MG63 (cell line): ENCODE data around the gene COL27A1. TPM values are rescaled to one million over a fixed set of nuclear protein-coding genes. Genes with fewer than 3 reads are reported as not detected.

Source experiments
- DNase-seq: peaks from one replicate; pipeline ENCODE4 v3.0.0-alpha.2; 2020
- H3K27me3 ChIP-seq: fragments of 250-450 bp; sonication (Bioruptor Pico); 2 replicates; pipeline ENCODE4 v1.5.1; 2020; ENCODE audit warnings: mild to moderate bottlenecking, moderate library complexity
- H3K36me3 ChIP-seq: fragments of 250-450 bp; sonication (Bioruptor Pico); 2 replicates; pipeline ENCODE4 v1.5.1; 2020; ENCODE audit warnings: mild to moderate bottlenecking, moderate library complexity
- H3K4me3 ChIP-seq: fragments of 250-450 bp; sonication (Bioruptor Pico); 2 replicates; pipeline ENCODE4 v1.5.1; 2020; ENCODE audit warnings: mild to moderate bottlenecking, moderate library complexity
- H3K9me3 ChIP-seq: fragments of 250-450 bp; sonication (Bioruptor Pico); 2 replicates; pipeline ENCODE4 v1.5.1; 2020; ENCODE audit warnings: mild to moderate bottlenecking, moderate library complexity
- total RNA-seq: library from RNA; depleted of rRNA; stranded (reverse); fragments of >200 nt; shearing (Covaris generic); gene quantifications from 2 replicates; pipeline ENCODE4 v1.2.3, GENCODE V29; 2014; ENCODE audit warnings: low replicate concordance

Gene COL27A1
- total RNA-seq, 1 experiment from 2014 or later = 1.3 TPM

DNA sequence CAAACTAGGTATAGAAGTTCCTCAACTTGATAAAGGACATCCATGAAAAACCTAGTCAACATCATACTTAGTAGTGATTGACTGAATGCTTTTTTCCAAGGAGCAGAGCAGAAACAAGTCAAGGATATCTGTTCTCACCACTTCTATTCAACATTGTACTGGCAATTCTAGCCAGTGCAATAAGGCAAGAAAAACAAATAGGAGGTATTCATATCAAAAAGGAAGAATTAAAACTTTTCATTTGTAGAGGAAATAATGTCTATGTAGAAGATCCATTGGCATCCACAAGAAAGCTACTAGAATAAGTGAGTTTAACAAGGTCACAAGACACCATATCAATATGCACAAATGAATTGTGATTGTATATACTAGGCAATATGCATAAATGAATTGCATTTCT, 139.3 kb downstream of the COL27A1 start:
- H3K27me3 ChIP-seq = no peaks in the 10 kb centered on the region
- H3K36me3 ChIP-seq = peaks cover 28% of the 10 kb centered on the region
- H3K9me3 ChIP-seq = peaks cover 11% of the 10 kb centered on the region
- no peak for DNase-seq
- H3K4me3 ChIP-seq = no peak overlapping the region

DNA sequence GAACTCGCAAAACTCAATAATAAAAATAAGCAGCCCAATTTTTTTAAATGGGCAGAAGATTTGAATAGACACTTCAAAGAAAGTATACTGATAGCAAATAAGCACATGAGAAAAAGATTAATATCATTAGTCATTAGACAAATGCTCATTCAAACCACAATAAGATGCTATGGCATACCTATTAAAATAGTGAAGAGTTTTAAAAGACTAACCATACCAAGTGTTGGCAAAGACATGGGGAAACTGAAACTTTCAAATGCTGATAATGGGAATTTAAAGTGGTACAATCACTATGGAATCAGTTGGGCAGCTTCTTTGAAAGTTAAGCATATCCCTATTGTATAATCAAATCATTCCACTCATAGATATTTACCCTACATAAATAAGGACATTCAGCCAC, 141.0 kb downstream of the COL27A1 start:
- no peak overlapping the region for H3K4me3 ChIP-seq
- no peak for DNase-seq
- peaks cover 11% of the 10 kb centered on the region for H3K9me3 ChIP-seq
- peaks cover 28% of the 10 kb centered on the region for H3K36me3 ChIP-seq
- no peaks in the 10 kb centered on the region for H3K27me3 ChIP-seq

DNA sequence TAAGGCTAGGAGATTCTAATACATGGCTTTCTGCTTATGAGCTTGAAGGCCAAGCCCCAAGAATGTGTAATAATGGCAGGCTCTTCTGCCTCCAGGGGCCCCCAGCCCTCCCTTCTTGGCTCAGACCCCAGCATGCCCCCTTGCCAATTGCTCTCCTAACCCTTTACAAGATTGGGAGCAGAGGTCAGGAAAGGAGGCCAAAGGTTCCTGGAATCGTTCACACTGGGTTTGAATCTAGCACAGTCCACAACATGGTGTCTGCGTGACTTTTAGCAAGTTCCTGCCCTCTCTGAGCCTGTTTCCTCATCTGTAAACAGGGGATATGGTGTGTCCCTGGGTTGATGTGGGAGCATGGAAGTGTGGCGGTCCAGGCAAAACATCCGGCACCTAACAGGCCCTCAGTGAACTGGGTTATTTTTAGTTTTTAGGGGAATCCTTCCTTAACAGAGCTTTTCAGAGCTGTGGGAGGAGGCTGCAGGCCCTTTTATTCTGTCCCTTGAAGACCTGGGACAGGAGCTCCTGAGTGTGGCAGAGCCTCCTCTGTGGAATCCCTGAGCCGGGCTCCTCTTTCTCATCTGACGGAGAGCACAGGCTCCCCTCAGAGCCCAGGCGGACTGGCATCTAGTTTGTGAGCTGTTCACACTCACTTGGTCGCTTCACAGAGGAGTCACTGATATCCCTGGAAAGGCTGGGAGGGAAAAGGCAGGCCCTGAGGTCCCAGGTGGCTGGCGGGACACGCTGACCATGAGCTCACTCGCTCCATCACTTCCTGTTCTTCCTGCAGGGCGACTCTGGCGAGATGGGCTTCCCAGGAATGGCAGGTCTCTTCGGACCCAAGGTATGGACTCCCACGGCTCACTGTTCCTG, 144.2 kb downstream of the COL27A1 start:
- no peak for DNase-seq
- peaks cover 11% of the 10 kb centered on the region for H3K9me3 ChIP-seq
- H3K27me3 ChIP-seq = no peaks in the 10 kb centered on the region
- no peak overlapping the region for H3K4me3 ChIP-seq
- H3K36me3 ChIP-seq = peaks cover 18% of the 10 kb centered on the region

DNA sequence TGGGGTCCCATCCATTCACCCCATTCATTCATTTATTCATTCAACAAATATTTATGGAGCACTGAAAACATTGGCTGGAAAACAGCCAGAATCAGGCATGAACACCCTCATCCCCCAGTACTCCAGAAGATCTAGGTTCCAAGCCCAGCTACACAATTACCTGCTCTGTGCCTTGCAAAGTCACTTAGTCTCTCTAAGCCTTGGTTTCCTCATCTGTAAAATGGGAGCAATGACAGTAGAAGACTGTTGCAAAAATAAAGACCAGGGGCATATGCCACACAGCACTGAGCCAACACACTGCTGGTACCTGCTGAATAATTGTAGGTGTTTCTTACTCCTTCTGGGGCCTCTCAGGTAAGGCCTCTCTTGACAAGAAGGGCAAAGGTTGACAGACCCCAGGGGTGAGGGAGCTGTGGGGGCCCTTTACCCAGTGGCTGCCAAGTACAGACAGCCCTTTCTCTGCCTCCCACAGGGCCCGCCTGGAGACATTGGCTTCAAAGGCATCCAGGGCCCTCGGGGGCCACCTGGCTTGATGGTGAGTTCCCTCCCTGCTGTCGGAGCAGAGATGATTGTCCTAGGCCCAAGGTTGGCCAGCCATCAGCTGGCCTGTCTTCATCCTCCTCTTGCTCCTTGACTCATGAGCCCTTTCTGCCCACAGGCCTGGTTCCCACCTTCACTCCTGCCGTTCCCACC, 145.0 kb downstream of the COL27A1 start:
- H3K4me3 ChIP-seq = no peak overlapping the region
- no peaks in the 10 kb centered on the region for H3K27me3 ChIP-seq
- H3K9me3 ChIP-seq = peaks cover 4% of the 10 kb centered on the region
- peaks cover 11% of the 10 kb centered on the region for H3K36me3 ChIP-seq
- DNase-seq = no peak

DNA sequence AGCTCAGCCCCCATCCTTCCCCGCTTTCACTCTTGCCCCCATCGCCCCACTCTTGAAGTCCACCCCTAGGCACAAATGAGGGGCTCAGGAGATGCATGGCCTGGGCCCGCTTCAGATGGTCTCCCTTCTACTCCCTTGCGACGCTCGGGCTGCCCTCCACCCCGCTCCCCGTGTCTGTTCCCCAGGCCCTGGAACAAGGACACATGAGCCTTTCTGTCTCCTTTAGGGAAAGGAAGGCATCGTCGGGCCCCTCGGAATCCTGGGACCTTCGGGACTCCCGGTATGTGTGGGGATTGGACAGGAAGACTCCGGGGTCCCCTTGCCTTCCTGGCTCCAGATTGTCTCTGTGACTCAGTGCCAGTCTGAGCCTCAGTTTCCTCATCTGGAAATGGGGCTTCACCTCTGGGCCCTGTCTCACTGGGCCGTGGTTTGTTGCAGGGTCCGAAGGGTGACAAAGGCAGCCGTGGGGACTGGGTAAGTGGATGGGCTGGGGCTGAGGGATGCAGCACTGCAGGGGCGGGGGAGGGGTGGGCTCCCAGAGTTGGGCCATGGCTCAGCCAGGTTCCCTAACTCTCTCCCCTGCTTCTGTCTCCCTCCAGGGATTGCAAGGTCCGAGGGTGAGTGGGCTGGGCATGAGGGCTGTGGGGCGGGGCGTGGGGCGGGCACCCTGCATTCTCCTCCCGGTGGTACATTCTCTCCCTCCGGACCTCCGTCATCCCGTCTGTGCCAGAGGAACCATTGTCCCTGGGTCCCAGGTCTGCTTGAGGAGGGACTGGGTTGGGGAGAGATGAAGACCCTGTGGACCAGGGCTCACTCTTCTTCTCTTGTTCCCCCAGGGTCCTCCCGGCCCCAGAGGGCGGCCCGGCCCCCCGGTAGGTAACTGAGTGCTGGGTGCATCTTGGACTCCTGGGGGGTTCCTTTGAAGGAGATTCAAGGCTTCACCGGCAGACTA, 145.8 kb downstream of the COL27A1 start:
- no peak overlapping the region for H3K4me3 ChIP-seq
- no peak for DNase-seq
- peaks cover 5% of the 10 kb centered on the region for H3K36me3 ChIP-seq

DNA sequence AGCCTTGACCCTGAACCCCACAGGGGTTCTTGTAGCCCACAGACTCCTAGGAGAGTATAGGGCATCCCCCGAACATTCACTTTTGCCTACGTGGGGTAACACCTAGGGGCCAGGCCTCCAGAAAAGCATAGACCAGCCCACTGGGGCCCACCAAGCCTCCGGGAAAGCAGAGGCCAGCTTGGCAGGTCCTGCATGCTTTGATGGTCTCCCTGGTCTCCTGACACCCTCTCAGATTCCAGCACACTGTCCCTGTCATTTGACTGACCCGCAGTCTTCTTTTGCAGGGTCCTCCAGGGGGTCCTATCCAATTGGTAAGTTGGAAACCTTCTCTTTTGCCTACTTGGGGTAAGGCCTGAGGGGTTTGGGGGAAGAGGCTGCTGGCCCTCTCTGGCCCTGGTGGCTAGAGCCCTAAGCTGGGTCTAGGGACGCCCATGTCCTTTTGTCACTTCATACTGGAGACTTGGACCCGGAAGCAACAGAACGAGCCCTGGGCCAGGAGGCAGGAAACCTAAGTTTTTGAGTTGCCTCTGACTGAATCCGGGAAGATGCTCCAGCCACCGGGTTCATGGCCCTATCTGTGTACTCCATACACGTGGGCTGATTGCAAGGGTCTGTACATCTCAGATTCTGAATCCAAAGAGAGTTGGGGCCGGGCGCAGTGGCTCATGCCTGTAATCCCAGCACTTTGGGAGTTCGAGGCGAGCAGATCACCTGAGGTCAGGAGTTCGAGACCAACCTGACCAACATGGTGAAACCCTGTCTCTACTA, 146.6 kb downstream of the COL27A1 start:
- Histone ChIP-seq H3K36me3 (no peaks in the 10 kb centered on the region; the same call in 1 of the 2 replicates), H3K27me3 (no peaks in the 10 kb centered on the region), H3K4me3 (no peak overlapping the region), H3K9me3 (no peaks in the 10 kb centered on the region)
- no peak for DNase-seq

More for the DNA sequence above, 145.8 kb downstream of the COL27A1 start:
- Histone ChIP-seq H3K9me3 (peaks cover 4% of the 10 kb centered on the region), H3K27me3 (no peaks in the 10 kb centered on the region)

DNA sequence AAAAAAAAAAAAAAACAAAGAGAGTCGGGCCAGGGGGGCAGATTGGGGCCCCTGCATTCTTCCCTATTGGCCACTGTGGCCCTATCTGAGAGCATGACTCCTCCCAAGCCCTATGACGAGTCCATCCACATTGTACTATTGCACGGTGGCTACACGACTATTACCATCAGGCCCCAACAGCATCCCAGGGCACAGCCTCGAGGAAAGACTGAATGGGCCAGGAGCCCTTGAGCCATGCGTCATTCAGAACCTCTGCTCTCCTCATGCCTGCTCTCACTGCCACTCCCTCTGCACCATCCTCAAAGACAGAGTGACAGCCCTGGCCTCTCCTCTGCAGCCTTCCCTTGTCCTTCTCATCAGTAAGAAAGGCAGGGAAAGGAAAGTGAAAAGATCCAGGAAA, 147.4 kb downstream of the COL27A1 start:
- no peak for DNase-seq
- H3K36me3 ChIP-seq = no peaks in the 10 kb centered on the region; the same call in 1 of the 2 replicates
- H3K4me3 ChIP-seq = no peak overlapping the region
- H3K9me3 ChIP-seq = no peaks in the 10 kb centered on the region
- no peaks in the 10 kb centered on the region for H3K27me3 ChIP-seq

DNA sequence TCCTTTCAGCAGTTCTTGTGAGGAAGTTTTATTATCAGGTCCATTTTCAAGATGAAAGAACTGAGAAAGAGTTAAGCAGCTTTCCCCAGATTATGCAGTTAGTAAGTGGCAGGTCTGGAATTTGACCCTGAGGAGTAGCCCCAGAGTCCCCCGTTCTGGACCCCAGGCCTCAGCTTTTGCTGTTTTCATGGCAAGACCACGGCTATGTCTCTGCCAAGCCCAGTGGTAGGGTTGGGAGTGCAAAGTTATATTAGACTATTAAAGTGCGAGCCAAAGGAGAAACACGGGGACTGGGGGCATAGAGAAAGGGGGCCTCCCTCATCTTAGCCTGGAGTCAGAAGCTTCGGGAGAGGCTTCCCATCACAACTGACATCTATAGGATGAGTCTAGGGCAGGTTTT, 148.2 kb downstream of the COL27A1 start:
- DNase-seq = no peak
- Histone ChIP-seq H3K9me3 (no peaks in the 10 kb centered on the region), H3K4me3 (no peak overlapping the region), H3K27me3 (no peaks in the 10 kb centered on the region), H3K36me3 (no peaks in the 10 kb centered on the region; the same call in 1 of the 2 replicates)

DNA sequence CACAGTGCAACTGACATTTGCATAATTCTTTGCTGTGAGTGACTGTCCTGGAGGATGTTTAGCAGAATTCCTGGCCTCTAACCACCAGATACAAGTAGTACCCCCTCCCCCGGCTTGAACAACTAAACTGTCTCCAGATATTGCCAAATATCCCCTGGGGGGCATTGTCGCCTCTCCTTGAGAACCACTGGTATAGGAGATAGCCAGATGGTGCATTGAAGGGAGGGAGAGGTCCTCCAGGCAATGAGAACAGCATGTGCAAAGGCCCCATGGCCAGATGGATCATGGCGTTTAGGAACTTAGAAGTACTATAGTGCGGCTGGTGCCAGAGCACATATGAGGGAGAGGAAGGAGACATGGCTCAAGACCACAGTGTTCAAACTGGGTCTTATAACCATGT, 148.6 kb downstream of the COL27A1 start:
- no peak for DNase-seq
- Histone ChIP-seq H3K27me3 (no peaks in the 10 kb centered on the region), H3K4me3 (no peak overlapping the region)

DNA sequence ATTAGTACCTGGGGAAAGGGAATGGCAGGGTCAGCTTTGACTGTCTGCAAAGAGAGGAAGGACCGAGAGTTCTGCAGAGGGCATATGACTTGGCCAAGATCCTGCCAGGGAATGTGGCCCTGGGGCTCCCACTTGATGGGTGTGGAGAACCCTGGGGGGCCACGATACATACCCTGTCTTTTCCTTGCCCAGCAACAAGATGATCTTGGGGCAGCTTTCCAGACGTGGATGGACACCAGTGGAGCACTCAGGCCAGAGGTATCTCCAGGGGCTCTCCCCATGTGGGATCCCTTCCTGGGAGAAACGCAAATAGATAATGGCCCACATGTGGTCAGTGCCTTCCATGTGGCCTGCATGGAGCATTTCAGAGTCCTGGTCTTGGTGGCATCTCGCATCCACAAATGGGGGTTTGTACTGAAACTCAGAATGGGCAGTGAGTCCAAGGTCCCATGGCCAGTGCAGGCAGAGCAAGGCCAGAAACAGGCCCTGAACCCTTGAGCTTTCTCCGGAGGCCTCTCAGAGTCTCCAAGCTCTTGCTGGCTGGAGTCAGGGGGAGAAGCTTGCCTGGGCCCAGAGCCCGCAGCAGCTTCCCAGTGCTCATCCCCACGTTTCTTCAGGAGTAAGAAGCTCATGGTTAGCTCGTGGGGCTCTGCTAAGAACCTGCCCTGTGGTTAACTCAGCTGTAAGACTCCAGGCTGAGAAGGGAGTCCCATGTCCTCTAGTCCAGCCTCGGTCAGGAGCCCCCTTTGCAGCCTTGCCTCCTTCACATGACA, 149.3 kb downstream of the COL27A1 start:
- H3K36me3 ChIP-seq = no peaks in the 10 kb centered on the region
- H3K27me3 ChIP-seq = no peaks in the 10 kb centered on the region
- H3K9me3 ChIP-seq = no peaks in the 10 kb centered on the region
- no peak for DNase-seq
- no peak overlapping the region for H3K4me3 ChIP-seq

More for the DNA sequence above, 148.6 kb downstream of the COL27A1 start:
- Histone ChIP-seq H3K9me3 (no peaks in the 10 kb centered on the region), H3K36me3 (no peaks in the 10 kb centered on the region)

DNA sequence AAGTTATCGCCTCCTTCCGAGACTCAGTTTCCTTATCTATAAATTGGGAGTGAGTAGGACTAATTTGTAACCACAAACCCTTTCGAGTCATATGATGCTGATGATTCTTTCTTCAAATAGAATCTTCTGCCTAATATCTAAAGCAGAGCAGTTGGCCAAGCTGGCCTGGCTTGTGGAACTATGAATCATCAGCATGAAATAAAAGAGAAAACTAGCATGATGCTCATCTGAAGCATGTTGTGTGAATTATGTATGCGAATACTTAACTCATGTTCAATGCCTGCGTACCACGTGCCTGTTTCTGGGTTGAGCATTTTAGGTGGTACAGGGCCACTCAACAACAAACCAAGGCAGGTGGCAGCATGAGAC, 152.5 kb downstream of the COL27A1 start:
- Histone ChIP-seq H3K36me3 (no peaks in the 10 kb centered on the region), H3K9me3 (no peaks in the 10 kb centered on the region), H3K27me3 (no peaks in the 10 kb centered on the region), H3K4me3 (no peak overlapping the region)
- DNase-seq = no peak

DNA sequence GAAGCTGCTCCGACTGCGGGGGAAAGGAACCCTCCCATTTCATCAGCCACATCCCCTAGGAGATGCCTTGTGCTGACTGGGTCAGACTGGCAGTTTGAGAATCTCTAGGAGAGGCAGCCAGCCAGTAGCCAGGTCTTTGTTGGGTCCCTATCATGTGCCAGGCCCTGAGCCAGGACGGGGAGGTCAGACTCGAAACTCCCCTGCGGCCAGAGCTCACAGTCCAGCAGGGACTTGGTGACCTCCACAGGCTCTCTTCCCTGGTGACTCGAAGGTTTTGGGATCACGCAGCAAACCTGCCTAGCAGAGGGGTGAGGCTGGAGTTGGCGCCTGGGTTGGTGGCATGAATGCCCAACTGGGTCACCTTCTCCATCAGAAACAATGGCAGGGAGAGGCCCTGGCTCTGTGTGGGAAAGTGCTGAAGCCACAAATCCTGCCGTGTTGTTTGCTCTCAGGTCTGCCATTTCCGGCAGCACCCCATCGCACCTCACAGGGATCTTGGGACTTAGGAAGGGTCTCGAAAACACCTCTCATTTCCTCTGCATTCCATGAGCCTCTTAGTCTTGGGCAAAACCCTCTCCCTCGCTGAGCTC, 153.1 kb downstream of the COL27A1 start:
- H3K4me3 ChIP-seq = no peak overlapping the region
- no peaks in the 10 kb centered on the region for H3K27me3 ChIP-seq
- no peaks in the 10 kb centered on the region for H3K9me3 ChIP-seq
- no peaks in the 10 kb centered on the region for H3K36me3 ChIP-seq
- DNase-seq = no peak

DNA sequence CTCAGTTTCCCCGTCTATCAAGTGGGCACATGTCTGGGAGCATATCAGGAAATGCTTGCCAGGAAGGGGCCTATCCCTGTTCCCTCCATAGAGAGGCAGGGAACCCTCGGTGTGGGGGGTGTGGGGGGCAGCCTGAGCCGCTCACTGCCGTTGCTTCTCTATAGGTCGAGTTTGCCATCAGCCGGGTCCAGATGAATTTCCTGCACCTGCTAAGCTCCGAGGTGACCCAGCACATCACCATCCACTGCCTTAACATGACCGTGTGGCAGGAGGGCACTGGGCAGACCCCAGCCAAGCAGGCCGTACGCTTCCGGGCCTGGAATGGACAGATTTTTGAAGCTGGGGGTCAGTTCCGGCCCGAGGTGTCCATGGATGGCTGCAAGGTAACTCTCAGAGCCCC, 153.8 kb downstream of the COL27A1 start:
- Histone ChIP-seq H3K27me3 (no peaks in the 10 kb centered on the region), H3K9me3 (no peaks in the 10 kb centered on the region)
- no peak for DNase-seq

DNA sequence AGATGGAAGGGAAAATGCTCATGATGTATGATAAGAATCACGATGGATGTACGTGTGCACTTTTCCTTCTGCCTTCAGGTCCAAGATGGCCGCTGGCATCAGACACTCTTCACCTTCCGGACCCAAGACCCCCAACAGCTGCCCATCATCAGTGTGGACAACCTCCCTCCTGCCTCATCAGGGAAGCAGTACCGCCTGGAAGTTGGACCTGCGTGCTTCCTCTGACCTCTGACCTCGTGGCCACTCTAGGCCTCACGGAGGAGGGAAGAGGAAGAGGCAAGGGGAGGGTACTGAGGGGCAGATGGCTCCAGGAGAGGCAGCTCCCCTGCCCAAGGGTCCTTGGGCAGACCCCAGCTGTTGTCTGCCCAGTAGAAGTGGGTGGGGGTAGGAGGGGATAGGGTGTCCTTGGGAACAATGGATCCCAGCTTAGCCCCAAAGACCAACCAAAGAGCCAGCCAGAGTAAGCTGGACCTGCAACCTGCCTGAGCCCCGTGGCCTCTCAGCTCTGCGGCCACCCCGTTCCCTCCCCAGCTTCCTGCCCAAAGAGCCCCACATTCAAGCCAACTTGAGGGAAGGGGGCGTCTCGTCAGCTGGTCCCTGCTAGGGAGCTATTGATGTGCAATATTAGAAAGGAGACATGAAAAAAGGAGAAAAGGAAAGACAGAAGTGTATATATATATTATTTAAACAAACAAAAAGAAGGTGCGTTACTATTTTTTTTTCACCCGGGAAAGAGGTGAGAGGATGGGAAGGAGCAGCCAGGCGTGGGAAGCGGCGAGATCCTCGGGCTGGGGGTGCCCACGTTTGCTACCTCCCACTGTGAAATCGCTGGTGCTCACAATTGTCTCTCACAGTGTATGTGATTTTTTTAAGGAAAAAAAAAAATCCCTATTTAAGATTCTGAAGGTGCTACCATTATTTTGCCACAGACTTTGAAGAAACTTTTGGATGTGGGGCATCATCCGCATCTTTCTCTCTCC, 155.4 kb downstream of the COL27A1 start:
- Histone ChIP-seq H3K36me3 (no peaks in the 10 kb centered on the region), H3K9me3 (no peaks in the 10 kb centered on the region), H3K27me3 (no peaks in the 10 kb centered on the region), H3K4me3 (no peak overlapping the region)
- no peak for DNase-seq

More for the DNA sequence above, 153.8 kb downstream of the COL27A1 start:
- Histone ChIP-seq H3K4me3 (no peak overlapping the region), H3K36me3 (no peaks in the 10 kb centered on the region)
